Upper lobe of left lung (tissue), 4 donors: ENCODE measurements around the gene KRT85.

ENCODE experiments used
- CTCF ChIP-seq, 6 experiments: fragments of 450-650 bp in 4 of 6; fragments of 200-600 bp in 2 of 6; sonication (generic) in 2 of 6; IDR thresholded peaks; one replicate each; pipeline ENCODE4 v1.5.1; 2016 to 2019; ENCODE audit warnings: antibody characterized with exemption in 6 of 6
- EP300 ChIP-seq, 4 donors: sonication (generic); formaldehyde crosslinking; IDR thresholded peaks; one replicate each; pipeline ENCODE4 v1.5.1; 2017; ENCODE audit warnings: antibody characterized with exemption in 4 of 4, control low read depth in 2 of 4
- POLR2A ChIP-seq, 4 donors: fragments of 450-650 bp; IDR thresholded peaks; one replicate each; pipeline ENCODE4 v1.5.1; 2016 to 2017; ENCODE audit warnings: antibody characterized with exemption in 4 of 4, mild to moderate bottlenecking in 2 of 4

- TF ChIP-seq CTCF (IDR thresholded peaks at IDR 0.05) (no peak), EP300 (IDR thresholded peaks at IDR 0.05) (no peak), POLR2A (IDR thresholded peaks at IDR 0.05) (no peak)
Measured at GRCh38 chr12:52322069-52322468, 45.2 kb downstream of the KRT85 start.
